Heart left ventricle (tissue), 16 donors: Measurements from ENCODE around the gene ZNF215. TPM values are rescaled to one million over a fixed set of nuclear protein-coding genes. Genes with fewer than 3 reads are reported as not detected.

Source experiments
- ATAC-seq, 4 donors: fragments of 200-7000 bp; cut with Tn5 transposase; one replicate each; pipeline ENCODE4 v1.9.1; 2020 to 2022; ENCODE audit warnings: moderate library complexity in 4 of 4, mild to moderate bottlenecking in 3 of 4, moderate number of reproducible peaks in 1 of 4
- DNase-seq, 5 donors: peaks; one replicate each; pipeline ENCODE4 v3.0.0-alpha.2; 2020
- H3K27ac ChIP-seq, 12 donors: fragments of 200-600 bp; sonication (generic) in 4 of 12; one replicate each; pipeline versions ENCODE4 v1.5.0 to v1.8.0; 2016 to 2022; ENCODE audit warnings: mild to moderate bottlenecking in 2 of 12
- H3K27me3 ChIP-seq, 9 donors: fragments of 200-600 bp; sonication (generic) in 2 of 9; one replicate each; pipeline versions ENCODE4 v1.5.1 to v1.8.0; 2016 to 2022; ENCODE audit warnings: mild to moderate bottlenecking in 3 of 9
- H3K36me3 ChIP-seq, 9 donors: fragments of 200-600 bp; sonication (generic) in 2 of 9; one replicate each; pipeline versions ENCODE4 v1.5.0 to v1.8.0; 2018 to 2022; ENCODE audit warnings: mild to moderate bottlenecking in 2 of 9
- H3K4me1 ChIP-seq, 12 donors: fragments of 200-600 bp; sonication (generic) in 4 of 12; one replicate each; pipeline versions ENCODE4 v1.5.0 to v1.8.0; 2016 to 2022; ENCODE audit warnings: mild to moderate bottlenecking in 3 of 12
- H3K4me3 ChIP-seq, 12 donors: fragments of 200-600 bp; sonication (generic) in 4 of 12; one replicate each; pipeline versions ENCODE4 v1.5.0 to v1.8.0; 2017 to 2022; ENCODE audit warnings: mild to moderate bottlenecking in 9 of 12, moderate library complexity in 4 of 12
- H3K9me3 ChIP-seq, 12 donors: fragments of 200-600 bp; sonication (generic) in 4 of 12; one replicate each; pipeline versions ENCODE4 v1.5.0 to v1.8.0; 2016 to 2022; ENCODE audit warnings: mild to moderate bottlenecking in 1 of 12
- CTCF ChIP-seq, 12 donors: fragments of 200-600 bp; sonication (generic) in 4 of 12; IDR thresholded peaks; one replicate each; pipeline versions ENCODE4 v1.5.0 to v1.8.0; 2018 to 2022; ENCODE audit warnings: antibody characterized with exemption in 12 of 12, mild to moderate bottlenecking in 5 of 12
- POLR2A ChIP-seq, 2 donors: fragments of 450-650 bp; IDR thresholded peaks; one replicate each; pipeline ENCODE4 v1.6.1; 2017; ENCODE audit warnings: antibody characterized with exemption in 2 of 2, mild to moderate bottlenecking in 2 of 2, moderate library complexity in 2 of 2
- WGBS, 4 donors: extraction: QIAGEN DNeasy Blood & Tissue Kit in 2 of 4; methylation state at CpG; one replicate each; pipeline versions ENCODE4 v1.1.5 to v1.1.7; 2013 to 2018; 5-methylcytosine and 5-hydroxymethylcytosine counted together
- intact Hi-C, 10 donors: fragments of 100-400 bp; cut with DNase I; formaldehyde crosslinking; loops; one replicate each; pipeline versions ENCODE4 v1.11.1 to v1.14.2; 2022
- polyA plus RNA-seq, 2 donors: library from polyadenylated mRNA; stranded (reverse); fragments of 200-250 nt; gene quantifications; one replicate each; pipeline ENCODE4 v1.2.3, GENCODE V29; 2013
- total RNA-seq, 9 donors: library from RNA; depleted of rRNA in 2 of 9; stranded (reverse); fragments of >200 nt in 2 of 9; fragmentation: NEBNext Ultra II Directional in 3 of 9; extraction: Animal tissue kit (Norgen Biotek cat#: 25700) in 3 of 9; gene quantifications; one replicate each; pipeline versions ENCODE4 v1.1.0 to v1.2.4, GENCODE V29; 2016 to 2023
- donor health status: ischemic (EF 13 %, LVEDD 7.1; RV severe dilation, severe dysfunction).
- donor health status: healthy with polysubstance abuse.
- donor health status: DM: no; HTN: yes; CAD: no.
- donor health status: DM: no; HTN: no; CAD: no.
- donor health status: ischemic (EF 25% LVEDD 6.9; RV normal size, moderate dysfunction).
- donor health status: ischemic (EF 25% LVEDD 5.7; RV mildly dilated, moderate dysfunction).
- donor health status: healthy.
- donor health status: DM: yes; HTN: yes; CAD: no.
- donor health status: ischemic (EF 35%, LVEDD 5.7; RV mildly dilated, moderate dysfunction).
- donor health status: nonischemic (EF 11% LVEDD 7.7; RV severe dilation, severe dysfunction).
- donor health status: DM: yes; HTN: yes; CAD: no.
- donor health status: PGD.
- donor health status: ischemic (EF 29% LVEDD 5.4; RV normal size, mild dysfunction).
- donor health status: nonischemic (EF 23%, LVEDD 6.1; RV moderate dilation, normal function).

The ZNF215 gene
- total and polyA plus RNA-seq, 11 donors, result 0.04 to 0.72 (median 0.20) TPM; not detected in 3

- Histone ChIP-seq H3K27me3 (peaks cover 0 to 27% (median 0%) of the 10 kb centered on the region in 9 donors), H3K27ac (peak overlapping the region in 5 of 12 donors; percentile 23 to 62 (median 33)), H3K36me3 (no peaks in the 10 kb centered on the region), H3K4me3 (peak overlapping the region in 9 of 12 donors; percentile 51 to 70 (median 60)), H3K4me1 (peaks cover 0 to 12% (median 5%) of the 10 kb centered on the region in 12 donors), H3K9me3 (no peaks in the 10 kb centered on the region)
- TF ChIP-seq POLR2A (IDR thresholded peaks at IDR 0.05), result no peak
- TF ChIP-seq CTCF (IDR thresholded peaks at IDR 0.05), result no peak
- intact Hi-C loops, result no loop called here
- DNase-seq (no peak), ATAC-seq (peak in 3 of 4 donors; percentile 32 to 47 (median 32))
- WGBS, 4 donors, result 51 to 58% (median 55%) methylated on average over 2 of the region's 2 CpGs
Measured at GRCh38 chr11:6925636-6926207, 504 bp upstream of the ZNF215 start.

GRCh38 chr11:6927030-6927617, 898 bp downstream of the ZNF215 start:
- H3K4me1 ChIP-seq, result peaks cover 0 to 12% (median 5%) of the 10 kb centered on the region in 12 donors
- no peaks in the 10 kb centered on the region for H3K9me3 ChIP-seq
- H3K27ac ChIP-seq, result peak overlapping the region in 2 of 12 donors; percentile 23 to 62
- no peak for DNase-seq
- WGBS, 4 donors, result 14 to 22% (median 17%) methylated on average over 11 of the region's 11 CpGs
- ATAC-seq, result no peak
- peaks cover 0 to 27% (median 0%) of the 10 kb centered on the region in 9 donors for H3K27me3 ChIP-seq
- no peak for TF ChIP-seq POLR2A (IDR thresholded peaks at IDR 0.05)
- TF ChIP-seq CTCF (IDR thresholded peaks at IDR 0.05), result no peak
- H3K36me3 ChIP-seq, result no peaks in the 10 kb centered on the region
- peak overlapping the region; percentile 23 to 70 (median 56) for H3K4me3 ChIP-seq
- intact Hi-C loops, result no loop called here

GRCh38 chr11:6928916-6929315, 2.7 kb downstream of the ZNF215 start:
- no peak overlapping the region for H3K4me3 ChIP-seq
- peaks cover 0 to 27% (median 0%) of the 10 kb centered on the region in 9 donors for H3K27me3 ChIP-seq
- no peak overlapping the region for H3K27ac ChIP-seq
- intact Hi-C loops, result no loop called here
- peaks cover 0 to 12% (median 5%) of the 10 kb centered on the region in 12 donors for H3K4me1 ChIP-seq
- ATAC-seq (no peak), DNase-seq (no peak)
- 70 to 79% (median 72%) methylated on average over 4 of the region's 4 CpGs for WGBS, 4 donors
- TF ChIP-seq POLR2A (IDR thresholded peaks at IDR 0.05) (no peak), CTCF (IDR thresholded peaks at IDR 0.05) (no peak)
- no peaks in the 10 kb centered on the region for H3K9me3 ChIP-seq
- no peaks in the 10 kb centered on the region for H3K36me3 ChIP-seq

GRCh38 chr11:6931146-6931713, 5.0 kb downstream of the ZNF215 start:
- DNase-seq (no peak), ATAC-seq (no peak)
- TF ChIP-seq POLR2A (IDR thresholded peaks at IDR 0.05) (no peak), CTCF (IDR thresholded peaks at IDR 0.05) (no peak)
- H3K27ac ChIP-seq, result no peak overlapping the region
- peaks cover 0 to 12% (median 5%) of the 10 kb centered on the region in 12 donors for H3K4me1 ChIP-seq
- H3K4me3 ChIP-seq, result no peak overlapping the region
- H3K27me3 ChIP-seq, result peaks cover 0 to 27% (median 0%) of the 10 kb centered on the region in 9 donors
- WGBS, 4 donors, result 81 to 88% (median 83%) methylated on average over 3 of the region's 3 CpGs
- no peaks in the 10 kb centered on the region for H3K36me3 ChIP-seq
- H3K9me3 ChIP-seq, result no peaks in the 10 kb centered on the region
- intact Hi-C loops, result no loop called here
